Measurements from ENCODE around the gene TRPV2.

TRPV2 gene

GRCh38 chr17:16406742-16407674 lies 8.4 kb upstream of the TRPV2 start:
- in situ Hi-C loops (cut with HindIII; ENCODE audit: low sequenced_read_pairs): no loop called here

GRCh38 chr17:16407911-16408588 lies 7.3 kb upstream of the TRPV2 start:
- in situ Hi-C loops (cut with HindIII; ENCODE audit: low sequenced_read_pairs): no loop called here

GRCh38 chr17:16417399-16417798 lies 2.0 kb downstream of the TRPV2 start:
- in situ Hi-C loops (cut with HindIII; ENCODE audit: low sequenced_read_pairs): no loop called here

- in situ Hi-C loops (cut with HindIII; ENCODE audit: low sequenced_read_pairs): no loop called here
Observed at GRCh38 chr17:16417896-16418684, 2.7 kb downstream of the TRPV2 start.

GRCh38 chr17:16418685-16419068 lies 3.3 kb downstream of the TRPV2 start:
- in situ Hi-C loops (cut with HindIII; ENCODE audit: low sequenced_read_pairs): no loop called here

- in situ Hi-C loops (cut with HindIII; ENCODE audit: low sequenced_read_pairs): no loop called here
Observed at GRCh38 chr17:16419074-16419928, 3.9 kb downstream of the TRPV2 start.

- in situ Hi-C loops (cut with HindIII; ENCODE audit: low sequenced_read_pairs): no loop called here
Observed at GRCh38 chr17:16419929-16420271, 4.5 kb downstream of the TRPV2 start.

GRCh38 chr17:16422416-16422815 lies 7.0 kb downstream of the TRPV2 start:
- in situ Hi-C loops (cut with HindIII; ENCODE audit: low sequenced_read_pairs): no loop called here

GRCh38 chr17:16423226-16423872 lies 8.0 kb downstream of the TRPV2 start:
- in situ Hi-C loops (cut with HindIII; ENCODE audit: low sequenced_read_pairs): no loop called here

- in situ Hi-C loops (cut with HindIII; ENCODE audit: low sequenced_read_pairs): no loop called here
Observed at GRCh38 chr17:16425202-16425601, 9.8 kb downstream of the TRPV2 start.

- in situ Hi-C loops (cut with HindIII; ENCODE audit: low sequenced_read_pairs): no loop called here
Observed at GRCh38 chr17:16425698-16426659, 10.6 kb downstream of the TRPV2 start.

GRCh38 chr17:16427020-16427419 lies 11.6 kb downstream of the TRPV2 start:
- in situ Hi-C loops (cut with HindIII; ENCODE audit: low sequenced_read_pairs): no loop called here

- in situ Hi-C loops (cut with HindIII; ENCODE audit: low sequenced_read_pairs): no loop called here
Observed at GRCh38 chr17:16428098-16428882, 12.9 kb downstream of the TRPV2 start.

- in situ Hi-C loops (cut with HindIII; ENCODE audit: low sequenced_read_pairs): no loop called here
Observed at GRCh38 chr17:16429083-16429482, 13.7 kb downstream of the TRPV2 start.

- in situ Hi-C loops (cut with HindIII; ENCODE audit: low sequenced_read_pairs): no loop called here
Observed at GRCh38 chr17:16430650-16431049, 15.3 kb downstream of the TRPV2 start.

- in situ Hi-C loops (cut with HindIII; ENCODE audit: low sequenced_read_pairs): no loop called here
Observed at GRCh38 chr17:16432017-16432416, 16.6 kb downstream of the TRPV2 start.

GRCh38 chr17:16433514-16433913 lies 18.1 kb downstream of the TRPV2 start:
- in situ Hi-C loops (cut with HindIII; ENCODE audit: low sequenced_read_pairs): no loop called here

GRCh38 chr17:16434662-16435061 lies 19.3 kb downstream of the TRPV2 start:
- in situ Hi-C loops (cut with HindIII; ENCODE audit: low sequenced_read_pairs): no loop called here
